Measurements from ENCODE around the gene PAF1.

Gene PAF1

DNA sequence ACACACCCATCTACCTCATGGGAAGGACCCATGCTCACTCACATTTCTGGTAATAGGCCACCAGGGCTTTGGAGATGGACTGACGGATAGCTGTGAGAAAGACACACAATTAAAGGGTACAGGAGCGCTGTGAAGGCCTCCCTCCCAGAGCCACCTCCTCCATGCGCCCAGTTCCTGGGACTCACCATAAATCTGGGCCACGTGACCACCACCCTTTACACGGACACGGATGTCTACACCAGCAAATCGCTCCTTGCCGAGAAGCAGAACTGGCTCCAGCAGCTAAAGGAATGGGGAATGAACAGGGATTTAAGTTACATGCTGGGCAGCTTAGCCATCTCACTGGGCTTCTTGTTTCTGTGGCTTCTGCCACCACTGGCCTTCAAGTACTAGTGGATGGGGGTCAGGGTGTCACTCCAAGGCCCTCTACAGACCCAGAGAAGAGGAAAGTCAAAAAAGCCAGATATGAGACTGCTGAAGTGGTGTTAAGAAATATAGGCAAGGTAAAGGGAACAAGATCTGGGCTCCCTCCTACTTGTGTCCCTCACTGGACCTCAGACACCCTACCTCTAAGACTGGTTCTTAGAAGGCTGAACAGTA is 42.7 kb upstream of the PAF1 start:
- H3K27ac ChIP-seq (replicated peaks) = peak overlapping the region; percentile 88
- TF ChIP-seq, protein P1, sequence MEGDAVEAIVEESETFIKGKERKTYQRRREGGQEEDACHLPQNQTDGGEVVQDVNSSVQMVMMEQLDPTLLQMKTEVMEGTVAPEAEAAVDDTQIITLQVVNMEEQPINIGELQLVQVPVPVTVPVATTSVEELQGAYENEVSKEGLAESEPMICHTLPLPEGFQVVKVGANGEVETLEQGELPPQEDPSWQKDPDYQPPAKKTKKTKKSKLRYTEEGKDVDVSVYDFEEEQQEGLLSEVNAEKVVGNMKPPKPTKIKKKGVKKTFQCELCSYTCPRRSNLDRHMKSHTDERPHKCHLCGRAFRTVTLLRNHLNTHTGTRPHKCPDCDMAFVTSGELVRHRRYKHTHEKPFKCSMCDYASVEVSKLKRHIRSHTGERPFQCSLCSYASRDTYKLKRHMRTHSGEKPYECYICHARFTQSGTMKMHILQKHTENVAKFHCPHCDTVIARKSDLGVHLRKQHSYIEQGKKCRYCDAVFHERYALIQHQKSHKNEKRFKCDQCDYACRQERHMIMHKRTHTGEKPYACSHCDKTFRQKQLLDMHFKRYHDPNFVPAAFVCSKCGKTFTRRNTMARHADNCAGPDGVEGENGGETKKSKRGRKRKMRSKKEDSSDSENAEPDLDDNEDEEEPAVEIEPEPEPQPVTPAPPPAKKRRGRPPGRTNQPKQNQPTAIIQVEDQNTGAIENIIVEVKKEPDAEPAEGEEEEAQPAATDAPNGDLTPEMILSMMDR (IDR thresholded peaks at IDR 0.05; ENCODE audit: insufficient read depth, low read length) = no peak
- no peak for TF ChIP-seq GABPA (IDR thresholded peaks at IDR 0.05; ENCODE audit: low read depth)
- peak; percentile 25; the same call in 1 of the 2 replicates for TF ChIP-seq POLR2AphosphoS5 (IDR thresholded peaks at IDR 0.05; ENCODE audit: low read depth)
- no peak for TF ChIP-seq SPI1 (IDR thresholded peaks at IDR 0.05; ENCODE audit: borderline replicate concordance, low read depth)
- TF ChIP-seq, protein P2, sequence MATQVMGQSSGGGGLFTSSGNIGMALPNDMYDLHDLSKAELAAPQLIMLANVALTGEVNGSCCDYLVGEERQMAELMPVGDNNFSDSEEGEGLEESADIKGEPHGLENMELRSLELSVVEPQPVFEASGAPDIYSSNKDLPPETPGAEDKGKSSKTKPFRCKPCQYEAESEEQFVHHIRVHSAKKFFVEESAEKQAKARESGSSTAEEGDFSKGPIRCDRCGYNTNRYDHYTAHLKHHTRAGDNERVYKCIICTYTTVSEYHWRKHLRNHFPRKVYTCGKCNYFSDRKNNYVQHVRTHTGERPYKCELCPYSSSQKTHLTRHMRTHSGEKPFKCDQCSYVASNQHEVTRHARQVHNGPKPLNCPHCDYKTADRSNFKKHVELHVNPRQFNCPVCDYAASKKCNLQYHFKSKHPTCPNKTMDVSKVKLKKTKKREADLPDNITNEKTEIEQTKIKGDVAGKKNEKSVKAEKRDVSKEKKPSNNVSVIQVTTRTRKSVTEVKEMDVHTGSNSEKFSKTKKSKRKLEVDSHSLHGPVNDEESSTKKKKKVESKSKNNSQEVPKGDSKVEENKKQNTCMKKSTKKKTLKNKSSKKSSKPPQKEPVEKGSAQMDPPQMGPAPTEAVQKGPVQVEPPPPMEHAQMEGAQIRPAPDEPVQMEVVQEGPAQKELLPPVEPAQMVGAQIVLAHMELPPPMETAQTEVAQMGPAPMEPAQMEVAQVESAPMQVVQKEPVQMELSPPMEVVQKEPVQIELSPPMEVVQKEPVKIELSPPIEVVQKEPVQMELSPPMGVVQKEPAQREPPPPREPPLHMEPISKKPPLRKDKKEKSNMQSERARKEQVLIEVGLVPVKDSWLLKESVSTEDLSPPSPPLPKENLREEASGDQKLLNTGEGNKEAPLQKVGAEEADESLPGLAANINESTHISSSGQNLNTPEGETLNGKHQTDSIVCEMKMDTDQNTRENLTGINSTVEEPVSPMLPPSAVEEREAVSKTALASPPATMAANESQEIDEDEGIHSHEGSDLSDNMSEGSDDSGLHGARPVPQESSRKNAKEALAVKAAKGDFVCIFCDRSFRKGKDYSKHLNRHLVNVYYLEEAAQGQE (IDR thresholded peaks at IDR 0.05; ENCODE audit: insufficient replicate concordance, low read depth) = no peak
- H3K4me3 ChIP-seq (replicated peaks; ENCODE audit: insufficient read depth, low read length) = no peak overlapping the region
- DNase-seq (ENCODE audit: low read depth in 1 of 2, low spot score in 1 of 2) = no peak
- no peaks in the 10 kb centered on the region for H3K27me3 ChIP-seq (ENCODE audit: insufficient read depth, poor library complexity, severe bottlenecking)

DNA sequence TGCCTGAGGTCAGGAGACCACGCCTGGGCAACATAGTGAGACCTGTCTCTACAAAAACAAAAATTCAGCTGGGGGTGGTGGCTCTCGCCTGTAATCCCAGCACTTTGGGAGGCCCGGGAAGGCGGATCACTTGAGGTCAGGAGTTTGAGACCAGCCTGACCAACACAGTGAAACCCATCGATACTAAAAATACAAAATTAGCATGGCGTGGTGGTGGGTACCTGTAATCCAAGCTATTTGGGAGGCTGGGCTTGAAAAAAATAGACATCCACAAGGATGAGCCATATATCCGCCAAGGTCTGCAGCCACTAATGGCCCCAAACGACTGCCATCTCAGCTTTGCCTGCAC is 41.7 kb upstream of the PAF1 start:
- DNase-seq (ENCODE audit: low read depth in 1 of 2, low spot score in 1 of 2) = no peak
- TF ChIP-seq POLR2AphosphoS5 (IDR thresholded peaks at IDR 0.05; ENCODE audit: low read depth) = no peak
- no peak for TF ChIP-seq SPI1 (IDR thresholded peaks at IDR 0.05; ENCODE audit: borderline replicate concordance, low read depth)
- TF ChIP-seq, protein P2 (IDR thresholded peaks at IDR 0.05; ENCODE audit: insufficient replicate concordance, low read depth) = no peak
- TF ChIP-seq, protein P1 (IDR thresholded peaks at IDR 0.05; ENCODE audit: insufficient read depth, low read length) = no peak
- TF ChIP-seq GABPA (IDR thresholded peaks at IDR 0.05; ENCODE audit: low read depth) = no peak
- H3K27me3 ChIP-seq (ENCODE audit: insufficient read depth, poor library complexity, severe bottlenecking) = no peaks in the 10 kb centered on the region
- H3K4me3 ChIP-seq (replicated peaks; ENCODE audit: insufficient read depth, low read length) = no peak overlapping the region
- no peak overlapping the region for H3K27ac ChIP-seq (replicated peaks)

DNA sequence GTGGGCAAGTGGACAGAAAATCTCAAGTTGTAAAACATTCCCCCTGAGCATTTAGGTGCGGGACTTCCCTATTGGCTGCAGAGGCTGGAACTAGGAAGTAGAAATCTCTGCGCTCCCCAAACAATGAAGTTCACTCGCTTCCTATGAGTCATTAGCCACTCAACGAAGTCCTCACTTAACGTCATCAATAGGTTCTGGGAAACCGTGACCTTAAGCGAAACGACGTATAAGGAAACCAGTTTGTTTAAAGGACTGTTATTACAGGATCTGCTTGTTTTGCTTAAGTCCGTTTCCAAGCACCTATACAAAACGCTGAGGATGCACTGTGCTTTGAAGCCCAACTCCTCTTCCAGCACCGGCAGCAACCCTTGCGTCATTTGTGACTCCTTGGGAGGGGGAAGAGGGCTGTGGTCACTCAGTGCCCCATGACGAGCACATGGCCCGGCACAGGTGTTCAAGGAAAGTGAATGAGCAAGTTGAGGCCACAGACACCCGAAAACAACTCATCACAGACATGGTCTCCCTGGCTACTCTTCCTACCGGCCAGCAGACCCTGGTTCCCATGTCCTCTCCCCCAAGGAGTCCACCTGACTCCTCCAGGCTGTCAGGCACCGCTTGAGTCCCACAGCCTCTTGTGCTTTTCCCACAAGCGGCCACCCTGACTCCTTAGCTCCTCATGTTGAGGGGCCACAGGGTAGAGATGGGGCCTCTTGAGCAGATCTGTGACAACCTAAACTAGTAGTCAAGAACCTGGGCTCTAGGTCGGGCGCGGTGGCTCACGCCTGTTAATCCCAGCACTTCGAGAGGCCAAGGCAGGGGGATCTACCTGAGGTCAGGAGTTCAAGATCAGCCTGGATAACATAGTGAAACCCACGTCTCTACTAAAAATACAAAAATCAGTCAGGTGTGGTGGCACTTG is 40.0 kb upstream of the PAF1 start:
- Histone ChIP-seq H3K4me3 (replicated peaks; ENCODE audit: insufficient read depth, low read length) (peak overlapping the region; percentile 10; the same call in 1 of the 2 replicates), H3K27me3 (ENCODE audit: insufficient read depth, poor library complexity, severe bottlenecking) (no peaks in the 10 kb centered on the region), H3K27ac (replicated peaks) (peak overlapping the region; percentile 60)
- TF ChIP-seq SPI1 (IDR thresholded peaks at IDR 0.05; ENCODE audit: borderline replicate concordance, low read depth) (peak; percentile 28; the same call in 1 of the 2 replicates), POLR2AphosphoS5 (IDR thresholded peaks at IDR 0.05; ENCODE audit: low read depth) (peak; percentile 72; the same call in 1 of the 2 replicates), GABPA (IDR thresholded peaks at IDR 0.05; ENCODE audit: low read depth) (no peak)
- TF ChIP-seq, protein P2 (IDR thresholded peaks at IDR 0.05; ENCODE audit: insufficient replicate concordance, low read depth) = no peak
- TF ChIP-seq, protein P1 (IDR thresholded peaks at IDR 0.05; ENCODE audit: insufficient read depth, low read length) = no peak
- peak; percentile 74 to 90 for DNase-seq (ENCODE audit: low read depth in 1 of 2, low spot score in 1 of 2)

Measured in HL-60 (cell line).